ENCODE measurements around the gene ATAD3B. TPM values are rescaled to one million over a fixed set of nuclear protein-coding genes. Genes with fewer than 3 reads are reported as not detected.

ATAD3B gene
- total RNA-seq, 4 donors from 2014 or later, result 5.4 to 23.6 (median 11.2) TPM

- TF ChIP-seq, protein P1, sequence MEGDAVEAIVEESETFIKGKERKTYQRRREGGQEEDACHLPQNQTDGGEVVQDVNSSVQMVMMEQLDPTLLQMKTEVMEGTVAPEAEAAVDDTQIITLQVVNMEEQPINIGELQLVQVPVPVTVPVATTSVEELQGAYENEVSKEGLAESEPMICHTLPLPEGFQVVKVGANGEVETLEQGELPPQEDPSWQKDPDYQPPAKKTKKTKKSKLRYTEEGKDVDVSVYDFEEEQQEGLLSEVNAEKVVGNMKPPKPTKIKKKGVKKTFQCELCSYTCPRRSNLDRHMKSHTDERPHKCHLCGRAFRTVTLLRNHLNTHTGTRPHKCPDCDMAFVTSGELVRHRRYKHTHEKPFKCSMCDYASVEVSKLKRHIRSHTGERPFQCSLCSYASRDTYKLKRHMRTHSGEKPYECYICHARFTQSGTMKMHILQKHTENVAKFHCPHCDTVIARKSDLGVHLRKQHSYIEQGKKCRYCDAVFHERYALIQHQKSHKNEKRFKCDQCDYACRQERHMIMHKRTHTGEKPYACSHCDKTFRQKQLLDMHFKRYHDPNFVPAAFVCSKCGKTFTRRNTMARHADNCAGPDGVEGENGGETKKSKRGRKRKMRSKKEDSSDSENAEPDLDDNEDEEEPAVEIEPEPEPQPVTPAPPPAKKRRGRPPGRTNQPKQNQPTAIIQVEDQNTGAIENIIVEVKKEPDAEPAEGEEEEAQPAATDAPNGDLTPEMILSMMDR (IDR thresholded peaks at IDR 0.05; ENCODE audit: low read depth), result no peak
Measured at GRCh38 chr1:1541956-1542765, 70.6 kb downstream of the ATAD3B start.

DNA sequence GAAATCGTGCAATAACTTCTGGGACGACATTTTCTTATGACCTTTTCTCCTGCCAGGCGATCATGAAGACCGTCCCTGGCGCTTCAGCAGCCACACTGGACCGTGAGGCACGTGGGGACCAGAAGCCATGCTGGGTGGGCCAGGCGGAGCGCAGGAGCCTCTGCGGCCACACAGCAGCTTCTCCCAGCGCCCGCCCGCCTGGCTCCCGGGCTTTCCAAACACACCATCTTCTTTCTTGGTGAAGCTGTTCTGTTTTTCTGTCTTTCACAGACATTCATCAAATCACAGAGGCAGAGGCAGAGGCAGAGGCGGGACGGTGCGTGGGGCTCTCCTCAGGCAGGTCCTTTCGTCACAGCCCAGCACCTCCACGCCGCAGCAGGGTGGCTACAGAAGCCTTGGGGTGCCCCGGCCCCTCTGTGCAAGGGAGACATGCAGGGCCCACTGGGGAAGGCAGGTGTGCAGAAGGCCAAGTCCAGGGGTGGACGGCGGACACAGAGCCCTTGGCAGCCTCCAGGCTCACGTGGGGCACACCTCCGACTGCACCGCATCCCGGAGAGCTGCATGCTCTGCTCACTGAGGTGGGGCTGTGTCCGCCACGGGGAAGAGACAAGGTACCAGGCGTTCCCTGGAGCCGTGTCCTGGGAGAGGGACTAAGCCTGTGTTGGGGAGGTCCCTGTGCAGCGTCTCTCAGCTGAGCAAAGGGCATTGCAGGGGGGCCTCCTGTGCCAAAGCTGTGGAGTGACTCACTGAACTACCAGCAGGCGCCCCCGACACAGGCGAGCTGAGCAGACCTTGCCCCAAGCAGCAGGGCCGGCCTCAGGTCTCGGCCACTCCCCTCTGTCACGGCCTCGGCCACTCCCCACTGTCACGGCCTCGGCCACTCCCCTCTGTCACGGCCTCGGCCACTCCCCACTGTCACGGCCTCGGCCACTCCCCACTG, 71.5 kb downstream of the ATAD3B start:
- TF ChIP-seq, protein P1 (IDR thresholded peaks at IDR 0.05; ENCODE audit: low read depth), result no peak

- TF ChIP-seq, protein P1 (IDR thresholded peaks at IDR 0.05; ENCODE audit: low read depth), result no peak
Measured at GRCh38 chr1:1543706-1544099, 72.1 kb downstream of the ATAD3B start.

DNA sequence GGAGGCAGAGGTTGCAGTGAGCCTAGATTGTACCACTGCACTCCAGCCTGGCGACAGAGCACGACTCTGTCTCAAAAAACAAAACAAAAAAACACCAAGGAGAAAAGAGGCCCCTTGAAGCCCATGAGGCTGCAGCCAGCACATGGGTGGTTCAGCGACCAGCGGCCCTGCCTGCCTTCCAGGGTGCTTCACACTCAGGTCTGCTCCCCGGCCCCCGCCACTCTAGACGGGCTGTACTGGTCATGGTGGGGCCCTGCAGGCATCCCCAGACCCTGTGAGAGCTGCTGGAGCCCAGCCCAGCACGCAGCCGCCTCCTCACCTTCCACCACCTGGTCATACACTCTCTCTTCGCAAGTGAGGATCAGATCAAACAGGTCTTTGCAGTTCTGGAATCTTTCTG, 73.0 kb downstream of the ATAD3B start:
- TF ChIP-seq, protein P1 (IDR thresholded peaks at IDR 0.05; ENCODE audit: low read depth), result no peak

Other genes with a start within 250 kb of the ATAD3B start
- gene SDF4, start 239.8 kb upstream of the ATAD3B start, total RNA-seq, result 100 to 1,000 TPM in 2 of 4 donors, 10 to 100 TPM in 2; 42.6 to 143 (median 87.8) TPM
- 10 to 100 TPM in 1 of 4 donors, 1 to 10 TPM in 3; 7.2 to 13.9 (median 7.8) TPM for gene B3GALT6, start 239.5 kb upstream of the ATAD3B start, total RNA-seq
- gene C1QTNF12, start 225.0 kb upstream of the ATAD3B start, total RNA-seq, result 1 to 10 TPM in 3 of 4 donors, not detected in 1; 1.1 to 2.3 (median 1.4) TPM
- gene UBE2J2, start 197.9 kb upstream of the ATAD3B start, total RNA-seq, result 10 to 100 TPM; 20.1 to 35.4 (median 33.5) TPM
- 1 to 10 TPM in 3 of 4 donors, under 1 TPM in 1; 0.82 to 4.1 (median 1.5) TPM for gene SCNN1D, start 191.3 kb upstream of the ATAD3B start, total RNA-seq
- gene ACAP3, start 163.8 kb upstream of the ATAD3B start, total RNA-seq, result 10 to 100 TPM; 13.4 to 43.3 (median 18.8) TPM
- 10 to 100 TPM in 3 of 4 donors, 1 to 10 TPM in 1; 7.2 to 12.9 (median 10.9) TPM for gene PUSL1, start 163.2 kb upstream of the ATAD3B start, total RNA-seq
- 100 to 1,000 TPM in 1 of 4 donors, 10 to 100 TPM in 3; 50.5 to 122 (median 60.6) TPM for gene INTS11, start 147.1 kb upstream of the ATAD3B start, total RNA-seq
- gene CPTP, start 147.0 kb upstream of the ATAD3B start, total RNA-seq, result 10 to 100 TPM in 1 of 4 donors, 1 to 10 TPM in 3; 4.9 to 33.0 (median 9.4) TPM
- under 1 TPM in 2 of 4 donors, not detected in 2; 0.22 to 0.75 TPM for gene TAS1R3, start 140.5 kb upstream of the ATAD3B start, total RNA-seq
- 10 to 100 TPM; 26.2 to 80.3 (median 39.5) TPM for gene DVL1, start 122.3 kb upstream of the ATAD3B start, total RNA-seq
- 100 to 1,000 TPM in 3 of 4 donors, 10 to 100 TPM in 1; 48.8 to 226 (median 163) TPM for gene MXRA8, start 113.2 kb upstream of the ATAD3B start, total RNA-seq
- gene AURKAIP1, start 96.6 kb upstream of the ATAD3B start, total RNA-seq, result 100 to 1,000 TPM in 1 of 4 donors, 10 to 100 TPM in 3; 53.6 to 153 (median 83.5) TPM
- gene CCNL2, start 72.4 kb upstream of the ATAD3B start, total RNA-seq, result 100 to 1,000 TPM; 146 to 268 (median 194) TPM
- 100 to 1,000 TPM in 3 of 4 donors, 10 to 100 TPM in 1; 87.9 to 222 (median 116) TPM for gene MRPL20, start 64.5 kb upstream of the ATAD3B start, total RNA-seq
- 10 to 100 TPM in 2 of 4 donors, 1 to 10 TPM in 2; 4.1 to 15.4 (median 8.7) TPM for gene ANKRD65, start 50.5 kb upstream of the ATAD3B start, total RNA-seq
- gene VWA1, start 36.1 kb upstream of the ATAD3B start, total RNA-seq, result 10 to 100 TPM in 2 of 4 donors, 1 to 10 TPM in 2; 6.0 to 21.3 (median 10.3) TPM
- under 1 TPM in 1 of 4 donors, not detected in 3; 0.19 TPM for gene ATAD3C, start 22.1 kb upstream of the ATAD3B start, total RNA-seq
- 10 to 100 TPM in 3 of 4 donors, 1 to 10 TPM in 1; 9.3 to 22.6 (median 12.9) TPM for gene ATAD3A, start 40.4 kb downstream of the ATAD3B start, total RNA-seq
- gene TMEM240, start 68.9 kb downstream of the ATAD3B start, total RNA-seq, result 1 to 10 TPM in 3 of 4 donors, not detected in 1; 1.3 to 5.1 (median 3.2) TPM
- 100 to 1,000 TPM in 2 of 4 donors, 10 to 100 TPM in 2; 76.0 to 138 (median 110) TPM for gene SSU72, start 103.1 kb downstream of the ATAD3B start, total RNA-seq
- gene FNDC10, start 128.4 kb downstream of the ATAD3B start, total RNA-seq, result 1 to 10 TPM in 1 of 4 donors, under 1 TPM in 1, not detected in 2; 0.22 to 1.4 TPM
- gene MIB2, start 143.7 kb downstream of the ATAD3B start, total RNA-seq, result 10 to 100 TPM; 18.8 to 64.4 (median 27.4) TPM
- 1 to 10 TPM in 3 of 4 donors, under 1 TPM in 1; 0.66 to 9.2 (median 2.2) TPM for gene MMP23B, start 160.4 kb downstream of the ATAD3B start, total RNA-seq
- 10 to 100 TPM; 14.4 to 30.0 (median 20.4) TPM for gene CDK11B, start 187.2 kb downstream of the ATAD3B start, total RNA-seq
- gene SLC35E2B, start 221.0 kb downstream of the ATAD3B start, total RNA-seq, result 10 to 100 TPM; 31.3 to 45.2 (median 36.5) TPM

Data from subcutaneous adipose tissue (tissue), 4 donors.